ENCODE measurements around the gene ARFIP2.

ARFIP2 gene

GRCh38 chr11:6458352-6459098 lies 22.6 kb downstream of the ARFIP2 start:
- no peak overlapping the region for H3K4me3 ChIP-seq (ENCODE audit: low read depth, low read length)
- no peak for TF ChIP-seq CTCF (IDR thresholded peaks at IDR 0.05; ENCODE audit: low read depth, low read length, missing control alignments)

GRCh38 chr11:6457581-6458320 lies 23.4 kb downstream of the ARFIP2 start:
- DNase-seq (ENCODE audit: low read depth), result no peak
- no peak for TF ChIP-seq CTCF (IDR thresholded peaks at IDR 0.05; ENCODE audit: low read depth, low read length, missing control alignments)
- no peak overlapping the region for H3K4me3 ChIP-seq (ENCODE audit: low read depth, low read length)

More at GRCh38 chr11:6458352-6459098, 22.6 kb downstream of the ARFIP2 start:
- no peak for DNase-seq (ENCODE audit: low read depth)

GRCh38 chr11:6456361-6457073 lies 24.6 kb downstream of the ARFIP2 start:
- no peak for DNase-seq (ENCODE audit: low read depth)
- H3K4me3 ChIP-seq (ENCODE audit: low read depth, low read length), result no peak overlapping the region
- TF ChIP-seq CTCF (IDR thresholded peaks at IDR 0.05; ENCODE audit: low read depth, low read length, missing control alignments), result no peak

- TF ChIP-seq CTCF (IDR thresholded peaks at IDR 0.05; ENCODE audit: low read depth, low read length, missing control alignments), result no peak
- H3K4me3 ChIP-seq (ENCODE audit: low read depth, low read length), result no peak overlapping the region
- DNase-seq (ENCODE audit: low read depth), result no peak
Observed at GRCh38 chr11:6455070-6455469, 26.1 kb downstream of the ARFIP2 start.

GRCh38 chr11:6453152-6453551 lies 28.0 kb downstream of the ARFIP2 start:
- no peak overlapping the region for H3K4me3 ChIP-seq (ENCODE audit: low read depth, low read length)
- no peak for DNase-seq (ENCODE audit: low read depth)
- no peak for TF ChIP-seq CTCF (IDR thresholded peaks at IDR 0.05; ENCODE audit: low read depth, low read length, missing control alignments)

GRCh38 chr11:6452219-6452618 lies 28.9 kb downstream of the ARFIP2 start:
- no peak for TF ChIP-seq CTCF (IDR thresholded peaks at IDR 0.05; ENCODE audit: low read depth, low read length, missing control alignments)
- no peak for DNase-seq (ENCODE audit: low read depth)
- H3K4me3 ChIP-seq (ENCODE audit: low read depth, low read length), result no peak overlapping the region
